ENCODE measurements around the gene MT1M.

Gene MT1M

DNA sequence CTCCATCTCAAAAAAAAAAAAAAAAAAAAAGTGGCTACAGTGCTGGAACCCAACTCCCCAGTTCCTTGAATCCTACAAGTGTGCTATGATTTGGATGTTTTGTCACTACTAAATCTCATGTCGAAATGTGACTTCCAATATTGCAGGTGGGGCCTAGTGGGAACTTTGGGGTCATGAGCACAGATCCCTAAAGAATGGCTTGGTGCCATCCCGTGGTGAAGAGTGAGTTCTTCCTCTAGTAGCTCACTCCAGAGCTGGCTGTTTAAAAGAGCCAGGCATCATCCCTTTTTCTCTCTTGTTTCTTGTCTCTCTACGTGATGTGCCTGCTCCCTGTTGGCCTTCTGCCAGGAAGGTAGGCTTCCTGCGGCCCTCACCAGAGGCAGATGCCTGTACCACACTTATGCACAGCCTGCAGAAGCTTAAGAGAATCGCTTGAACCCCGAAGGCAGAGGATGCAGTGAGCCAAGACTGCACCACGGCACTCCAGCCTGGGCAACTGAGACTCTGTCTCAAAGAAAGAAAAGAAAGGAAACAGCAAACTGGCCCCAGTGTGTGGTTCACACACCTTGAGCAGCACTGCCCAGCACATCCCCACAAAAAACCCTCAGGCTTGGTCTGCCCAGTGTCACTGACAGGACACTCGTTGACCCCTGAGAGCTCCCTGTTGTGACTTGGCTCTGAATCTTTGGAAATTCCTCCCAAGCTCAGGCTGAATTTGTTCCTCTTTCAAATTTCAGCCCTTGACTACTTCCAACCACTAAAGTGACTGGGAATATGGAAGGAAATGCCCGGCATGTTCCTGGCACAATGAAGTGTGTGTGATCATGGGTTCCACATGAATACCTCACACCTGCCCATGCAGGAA lies 3.7 kb upstream of the MT1M start:
- no peak for DNase-seq (ENCODE audit: low read depth, low spot score)

- DNase-seq (ENCODE audit: low read depth, low spot score), result no peak
Observed at GRCh38 chr16:56629531-56629930, 2.9 kb upstream of the MT1M start.

GRCh38 chr16:56630134-56630533 lies 2.3 kb upstream of the MT1M start:
- DNase-seq (ENCODE audit: low read depth, low spot score), result no peak

- no peak for DNase-seq (ENCODE audit: low read depth, low spot score)
Observed at GRCh38 chr16:56631197-56631596, 1.3 kb upstream of the MT1M start.

DNA sequence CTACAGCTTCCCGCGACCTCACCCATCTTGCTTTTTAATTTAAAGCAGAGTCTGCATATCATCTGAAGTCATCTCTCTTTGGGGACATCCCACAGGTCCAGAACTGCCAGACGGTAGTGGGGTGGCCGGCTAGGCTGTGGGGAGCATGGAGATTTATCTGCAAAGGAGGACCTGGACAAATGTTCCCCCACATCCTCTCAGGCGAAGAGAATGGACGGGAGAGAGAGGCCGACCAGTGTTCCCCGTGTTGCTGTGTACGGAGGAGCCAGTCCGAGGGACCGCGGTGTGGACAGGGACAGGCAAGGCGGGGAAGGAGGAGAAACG lies 665 bp upstream of the MT1M start:
- no peak for DNase-seq (ENCODE audit: low read depth, low spot score)

DNA sequence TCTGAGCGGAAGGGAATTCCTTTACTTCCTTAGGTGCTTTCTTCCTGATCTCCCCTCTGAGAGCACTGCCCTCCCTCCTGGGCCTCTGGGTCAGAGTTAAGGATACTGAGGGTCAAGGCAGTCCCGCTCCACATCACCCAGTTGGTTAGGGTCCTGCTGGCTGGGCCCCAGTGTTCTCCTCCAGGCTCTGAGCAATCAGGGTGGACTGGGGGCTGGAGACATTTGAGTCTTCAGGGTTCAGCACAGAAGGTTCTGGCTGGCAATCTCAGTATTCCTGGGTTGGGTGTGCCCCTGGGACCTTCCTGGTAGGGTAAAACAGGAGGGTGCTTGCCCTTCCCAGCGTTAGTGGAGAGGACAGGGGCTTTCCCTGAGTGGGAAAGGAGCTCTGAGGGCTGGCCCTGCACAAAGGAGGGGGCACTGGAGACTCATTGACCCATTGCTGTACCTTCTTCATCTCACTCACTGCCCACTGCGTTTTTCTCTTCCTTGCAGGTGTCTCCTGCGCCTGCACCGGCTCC lies 448 bp downstream of the MT1M start:
- no peak for DNase-seq (ENCODE audit: low read depth, low spot score)

DNA sequence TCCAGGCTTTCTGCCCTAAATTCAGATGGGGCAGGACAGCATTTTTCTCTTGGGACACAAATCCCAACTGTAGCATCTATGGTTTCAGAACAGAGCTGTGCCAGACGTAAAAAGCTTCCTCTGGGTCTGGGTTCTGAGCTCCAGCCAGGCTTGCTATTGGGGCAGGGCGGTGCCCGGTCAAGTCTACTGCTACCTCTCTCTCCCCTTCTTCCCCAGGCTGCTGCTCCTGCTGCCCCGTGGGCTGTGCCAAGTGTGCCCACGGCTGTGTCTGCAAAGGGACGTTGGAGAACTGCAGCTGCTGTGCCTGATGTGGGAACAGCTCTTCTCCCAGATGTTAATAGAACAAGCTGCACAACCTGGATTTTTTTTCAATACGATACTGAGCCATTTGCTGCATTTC lies 1.1 kb downstream of the MT1M start:
- no peak for DNase-seq (ENCODE audit: low read depth, low spot score)

DNA sequence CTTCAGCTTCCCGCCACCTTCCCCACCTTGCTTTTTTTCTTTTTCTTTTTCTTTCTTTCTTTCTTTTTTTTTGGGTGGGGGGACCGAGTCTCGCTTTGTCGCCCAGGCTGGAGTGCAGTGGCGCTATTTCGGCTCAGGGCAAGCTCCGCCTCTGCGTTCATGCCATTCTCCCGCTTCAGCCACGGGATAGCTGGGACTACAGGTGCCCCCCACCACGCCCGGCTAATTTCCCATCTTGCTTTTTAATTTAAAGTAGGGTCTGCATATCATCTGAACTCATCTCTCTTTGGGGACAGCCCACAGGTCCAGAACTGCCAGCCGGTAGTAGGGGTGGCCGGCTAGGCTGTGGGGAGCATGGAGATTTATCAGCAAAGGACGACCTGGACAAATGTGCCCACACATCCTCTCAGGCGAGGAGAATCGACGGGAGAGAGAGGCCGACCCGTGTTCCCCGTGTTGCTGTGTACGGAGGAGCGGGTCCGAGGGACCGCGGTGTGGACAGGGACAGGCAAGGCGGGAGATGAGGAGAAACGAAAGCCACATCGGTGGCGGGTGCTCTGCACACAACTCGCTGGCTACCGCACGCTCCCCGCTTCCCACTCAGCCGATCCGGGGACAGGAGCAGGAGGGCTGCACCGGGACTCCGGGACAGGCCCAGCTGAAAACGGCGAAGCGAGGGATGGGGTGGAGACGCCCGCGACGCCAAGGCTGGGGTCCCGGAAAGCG lies 2.4 kb downstream of the MT1M start:
- DNase-seq (ENCODE audit: low read depth, low spot score), result no peak

DNA sequence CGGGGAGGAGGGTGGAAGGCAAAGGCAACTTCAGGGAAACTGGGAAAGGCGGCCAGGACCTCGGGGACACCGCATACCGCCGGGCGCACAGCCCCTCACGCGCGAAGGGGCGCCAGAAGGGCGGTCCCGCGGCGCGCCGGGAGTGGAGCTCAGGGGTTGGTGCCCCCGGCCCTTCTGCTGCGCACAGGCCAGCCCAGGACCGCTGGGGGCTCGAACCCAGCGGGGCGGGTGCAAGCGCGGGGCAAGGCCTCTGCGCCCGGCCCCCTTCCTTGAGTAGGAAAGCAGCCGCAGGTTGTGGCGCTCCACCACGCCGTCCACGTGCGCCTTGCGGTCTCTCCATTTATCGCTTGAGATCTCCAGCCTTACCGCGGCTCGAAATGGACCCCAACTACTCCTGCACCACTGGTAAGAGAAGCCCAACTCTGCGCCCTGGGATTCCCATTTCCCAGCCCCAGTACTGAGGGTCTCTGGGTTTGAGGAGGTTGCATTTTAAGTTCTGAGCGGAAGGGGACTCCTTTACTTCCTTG lies 3.0 kb downstream of the MT1M start:
- DNase-seq (ENCODE audit: low read depth, low spot score), result no peak

DNA sequence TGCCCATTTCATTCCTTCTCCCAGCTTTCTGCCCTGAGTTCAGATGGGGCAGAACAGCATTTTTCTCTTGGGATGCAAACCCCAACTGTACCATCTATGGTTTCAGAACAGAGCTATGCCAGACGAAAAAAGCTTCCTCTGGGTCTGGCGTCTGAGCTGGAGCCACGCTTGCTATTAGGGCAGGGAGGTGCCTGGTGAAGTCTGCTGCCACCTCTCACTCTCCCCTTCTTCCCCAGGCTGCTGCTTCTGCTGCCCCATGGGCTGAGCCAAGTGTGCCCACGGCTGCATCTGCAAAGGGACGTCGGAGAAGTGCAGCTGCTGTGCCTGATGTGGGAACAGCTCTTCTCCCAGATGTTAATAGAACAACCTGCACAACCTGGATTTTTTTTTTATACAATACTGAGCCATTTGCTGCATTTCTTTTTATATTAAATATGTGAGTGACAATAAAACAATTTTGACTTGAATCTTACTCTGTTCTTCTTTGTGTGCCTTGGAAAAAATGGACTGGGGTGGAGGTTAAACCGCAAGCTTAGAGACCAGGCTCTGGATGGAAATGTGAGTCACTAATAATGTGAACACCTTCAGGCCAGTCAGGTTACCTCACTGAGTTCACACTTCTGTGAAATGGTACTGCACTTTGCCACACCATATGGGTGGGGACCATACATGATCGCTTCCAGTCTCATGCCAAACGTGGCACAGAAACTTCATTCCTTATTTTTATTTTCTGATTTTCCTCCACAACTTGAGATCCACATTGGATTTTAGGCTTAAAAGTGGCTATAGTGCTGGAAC lies 4.4 kb downstream of the MT1M start:
- no peak for DNase-seq (ENCODE audit: low read depth, low spot score)

DNA sequence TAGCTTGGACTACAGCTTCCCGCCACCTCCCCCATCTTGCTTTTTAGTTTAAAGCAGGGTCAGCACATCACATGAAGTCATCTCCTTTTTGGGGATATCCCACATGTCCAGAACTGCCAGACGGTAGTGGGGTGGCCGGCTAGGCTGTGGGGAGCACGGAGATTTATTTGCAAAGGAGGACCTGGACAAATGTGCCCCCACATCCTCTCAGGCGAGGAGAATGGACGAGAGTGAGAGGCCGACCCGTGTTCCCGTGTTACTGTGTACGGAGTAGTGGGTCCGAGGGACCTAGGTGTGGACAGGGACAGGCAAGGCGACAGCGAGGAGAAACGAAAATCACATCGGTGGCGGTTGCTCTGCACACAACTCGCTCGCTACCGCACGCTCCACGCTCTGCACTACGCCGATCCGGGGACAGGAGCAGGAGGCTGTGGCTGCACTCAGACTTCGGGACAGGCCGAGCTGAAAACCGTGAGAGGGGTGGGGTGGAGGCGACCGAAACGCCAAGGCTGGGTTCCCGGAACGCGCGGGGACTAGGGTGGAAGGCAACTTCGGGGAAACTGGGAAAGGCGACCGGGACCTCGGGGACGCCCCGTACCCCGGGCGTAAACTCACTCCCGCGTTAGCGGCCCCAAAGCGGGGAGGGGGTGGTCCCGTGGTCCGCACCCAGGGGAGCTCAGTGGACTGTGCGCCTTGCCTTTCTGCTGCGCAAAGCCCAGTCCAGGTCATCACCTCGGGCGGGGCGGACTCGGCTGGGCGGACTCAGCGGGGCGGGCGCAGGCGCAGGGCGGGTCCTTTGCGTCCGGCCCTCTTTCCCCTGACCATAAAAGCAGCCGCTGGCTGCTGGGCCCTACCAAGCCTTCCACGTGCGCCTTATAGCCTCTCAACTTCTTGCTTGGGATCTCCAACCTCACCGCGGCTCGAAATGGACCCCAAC lies 5.6 kb downstream of the MT1M start, which contains the start of gene MT1A:
MT1A (plus strand) TSS at position 853 of the 937 bp plus-strand sequence; CDS start at position 926, 73 bp downstream.
- peak; percentile 76 for DNase-seq (ENCODE audit: low read depth, low spot score)

- no peak for DNase-seq (ENCODE audit: low read depth, low spot score)
Observed at GRCh38 chr16:56639045-56639444, 6.6 kb downstream of the MT1M start.

GRCh38 chr16:56640076-56640475 lies 7.6 kb downstream of the MT1M start:
- DNase-seq (ENCODE audit: low read depth, low spot score), result no peak

GRCh38 chr16:56641166-56641565 lies 8.7 kb downstream of the MT1M start:
- no peak for DNase-seq (ENCODE audit: low read depth, low spot score)

DNA sequence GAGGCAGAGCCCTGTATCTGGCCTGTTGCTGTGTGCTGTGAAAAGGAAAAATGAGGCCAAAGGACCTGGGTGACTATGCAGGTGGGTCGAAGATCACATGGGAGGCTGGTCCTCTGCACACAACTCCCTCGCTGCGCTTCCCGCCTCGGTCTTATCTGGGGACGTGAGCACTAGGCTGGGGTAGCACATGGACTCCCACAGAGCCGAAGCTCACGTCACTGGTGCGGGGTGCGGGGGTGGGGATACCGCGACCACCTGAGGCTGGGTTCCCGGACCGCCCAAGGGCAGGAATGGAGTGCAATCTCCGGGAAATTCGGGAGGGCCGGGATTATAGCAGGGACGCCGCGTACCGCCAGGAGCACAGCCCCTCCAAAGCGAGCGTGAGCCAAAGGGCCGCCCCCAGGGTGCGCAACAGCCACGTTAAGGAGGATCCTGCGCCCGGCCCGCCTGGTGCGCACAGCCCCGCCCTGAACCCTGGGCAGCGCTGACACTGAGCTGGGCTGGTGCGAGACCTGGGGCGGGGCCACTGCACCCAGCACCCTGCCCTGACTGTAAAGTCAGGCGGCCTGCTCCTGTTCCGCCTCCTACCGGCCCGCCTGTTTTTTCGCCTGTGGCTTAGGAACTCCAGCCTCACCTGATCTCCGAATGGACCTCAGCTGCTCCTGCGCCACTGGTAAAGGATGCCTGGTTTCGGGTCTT lies 10.8 kb downstream of the MT1M start:
- DNase-seq (ENCODE audit: low read depth, low spot score), result peak; percentile 72

DNA sequence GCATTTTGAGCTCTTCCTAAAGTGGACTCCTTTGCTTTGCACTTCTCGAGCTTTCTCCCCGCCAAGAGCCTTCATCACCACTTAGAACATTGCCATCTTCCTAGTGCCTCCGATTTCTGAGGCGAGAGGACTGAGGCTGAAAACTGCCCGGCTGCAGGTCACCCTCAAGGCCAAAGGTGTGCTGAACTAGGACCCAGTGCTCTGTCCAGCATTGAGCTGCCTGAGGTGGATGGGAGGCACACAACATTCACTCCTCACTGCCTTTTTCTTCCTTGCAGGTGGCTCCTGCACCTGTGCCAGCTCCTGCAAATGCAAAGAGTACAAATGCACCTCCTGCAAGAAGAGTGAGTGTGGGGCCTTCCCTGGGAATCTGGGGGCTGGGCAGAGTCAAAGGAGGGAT lies 11.4 kb downstream of the MT1M start:
- DNase-seq (ENCODE audit: low read depth, low spot score), result no peak

DNA sequence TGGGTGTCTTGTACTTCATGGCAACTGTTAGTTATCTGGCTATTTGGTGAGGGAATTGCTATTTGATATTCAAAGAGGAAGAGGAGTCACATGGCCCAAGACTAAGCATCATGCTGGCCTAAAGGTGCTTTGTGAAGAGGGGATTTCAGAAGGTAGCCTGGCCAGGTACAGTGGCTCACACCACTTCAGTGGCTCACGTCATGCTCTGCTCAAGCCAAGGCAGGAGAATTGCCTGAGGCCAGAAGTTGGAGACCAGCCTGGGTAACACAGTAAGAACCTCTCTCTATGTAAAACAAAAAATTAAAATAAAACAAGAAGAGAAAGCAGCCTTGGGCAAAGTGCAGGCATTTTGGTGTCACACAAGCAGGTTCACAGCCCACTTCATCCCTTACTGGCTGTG lies 12.9 kb downstream of the MT1M start:
- no peak for DNase-seq (ENCODE audit: low read depth, low spot score)

DNA sequence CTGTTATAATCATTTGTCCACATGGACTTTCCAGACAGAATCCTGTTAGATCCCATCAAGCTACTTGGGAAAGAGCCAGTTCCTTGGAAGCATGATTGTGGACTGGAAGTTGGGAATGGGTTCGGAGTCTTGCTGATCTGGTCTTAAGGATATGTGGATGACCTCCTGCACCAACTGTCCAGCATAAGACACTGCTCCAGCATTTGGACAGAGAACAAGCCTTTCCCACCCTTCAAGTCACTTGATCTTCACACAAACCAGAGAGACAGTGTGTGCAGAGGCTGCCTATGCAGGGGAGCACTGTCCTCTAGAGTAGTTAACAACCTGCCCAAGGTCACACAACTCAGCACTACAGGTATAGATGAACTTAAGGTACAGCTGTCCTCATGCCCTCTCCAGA lies 13.4 kb downstream of the MT1M start:
- no peak for DNase-seq (ENCODE audit: low read depth, low spot score)

GRCh38 chr16:56647641-56648431 lies 15.4 kb downstream of the MT1M start:
- DNase-seq (ENCODE audit: low read depth, low spot score), result no peak

All from ELF-1 (cell line).